ENCODE results near the gene KCTD12.

DNA sequence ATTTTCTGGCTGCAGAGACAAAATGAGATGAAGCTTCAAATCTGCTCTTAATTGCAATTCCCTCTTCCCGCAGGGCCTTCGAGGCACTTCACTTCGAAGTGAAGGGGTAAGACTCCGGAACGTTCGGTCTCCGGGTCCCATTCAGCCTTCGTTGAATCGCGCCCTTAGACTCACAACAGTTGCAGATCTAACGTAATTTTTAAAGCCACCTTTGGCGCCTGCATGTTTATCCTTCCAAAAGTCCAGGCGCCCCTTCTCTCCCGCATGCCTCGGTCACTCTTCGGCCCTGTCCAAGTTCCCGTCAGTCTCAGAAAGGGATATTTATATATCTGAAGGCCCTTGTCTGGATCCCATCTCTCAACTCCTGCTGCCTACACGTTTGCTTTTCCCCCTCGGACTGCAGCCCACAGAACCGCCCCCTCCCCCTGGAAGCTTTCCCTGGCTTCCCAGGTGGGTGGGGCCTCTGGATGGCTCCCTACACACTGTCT, 915 bp upstream of the KCTD12 start:
- TF ChIP-seq, protein P1, sequence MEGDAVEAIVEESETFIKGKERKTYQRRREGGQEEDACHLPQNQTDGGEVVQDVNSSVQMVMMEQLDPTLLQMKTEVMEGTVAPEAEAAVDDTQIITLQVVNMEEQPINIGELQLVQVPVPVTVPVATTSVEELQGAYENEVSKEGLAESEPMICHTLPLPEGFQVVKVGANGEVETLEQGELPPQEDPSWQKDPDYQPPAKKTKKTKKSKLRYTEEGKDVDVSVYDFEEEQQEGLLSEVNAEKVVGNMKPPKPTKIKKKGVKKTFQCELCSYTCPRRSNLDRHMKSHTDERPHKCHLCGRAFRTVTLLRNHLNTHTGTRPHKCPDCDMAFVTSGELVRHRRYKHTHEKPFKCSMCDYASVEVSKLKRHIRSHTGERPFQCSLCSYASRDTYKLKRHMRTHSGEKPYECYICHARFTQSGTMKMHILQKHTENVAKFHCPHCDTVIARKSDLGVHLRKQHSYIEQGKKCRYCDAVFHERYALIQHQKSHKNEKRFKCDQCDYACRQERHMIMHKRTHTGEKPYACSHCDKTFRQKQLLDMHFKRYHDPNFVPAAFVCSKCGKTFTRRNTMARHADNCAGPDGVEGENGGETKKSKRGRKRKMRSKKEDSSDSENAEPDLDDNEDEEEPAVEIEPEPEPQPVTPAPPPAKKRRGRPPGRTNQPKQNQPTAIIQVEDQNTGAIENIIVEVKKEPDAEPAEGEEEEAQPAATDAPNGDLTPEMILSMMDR (IDR thresholded peaks at IDR 0.05): no peak
- TF ChIP-seq, protein P2, sequence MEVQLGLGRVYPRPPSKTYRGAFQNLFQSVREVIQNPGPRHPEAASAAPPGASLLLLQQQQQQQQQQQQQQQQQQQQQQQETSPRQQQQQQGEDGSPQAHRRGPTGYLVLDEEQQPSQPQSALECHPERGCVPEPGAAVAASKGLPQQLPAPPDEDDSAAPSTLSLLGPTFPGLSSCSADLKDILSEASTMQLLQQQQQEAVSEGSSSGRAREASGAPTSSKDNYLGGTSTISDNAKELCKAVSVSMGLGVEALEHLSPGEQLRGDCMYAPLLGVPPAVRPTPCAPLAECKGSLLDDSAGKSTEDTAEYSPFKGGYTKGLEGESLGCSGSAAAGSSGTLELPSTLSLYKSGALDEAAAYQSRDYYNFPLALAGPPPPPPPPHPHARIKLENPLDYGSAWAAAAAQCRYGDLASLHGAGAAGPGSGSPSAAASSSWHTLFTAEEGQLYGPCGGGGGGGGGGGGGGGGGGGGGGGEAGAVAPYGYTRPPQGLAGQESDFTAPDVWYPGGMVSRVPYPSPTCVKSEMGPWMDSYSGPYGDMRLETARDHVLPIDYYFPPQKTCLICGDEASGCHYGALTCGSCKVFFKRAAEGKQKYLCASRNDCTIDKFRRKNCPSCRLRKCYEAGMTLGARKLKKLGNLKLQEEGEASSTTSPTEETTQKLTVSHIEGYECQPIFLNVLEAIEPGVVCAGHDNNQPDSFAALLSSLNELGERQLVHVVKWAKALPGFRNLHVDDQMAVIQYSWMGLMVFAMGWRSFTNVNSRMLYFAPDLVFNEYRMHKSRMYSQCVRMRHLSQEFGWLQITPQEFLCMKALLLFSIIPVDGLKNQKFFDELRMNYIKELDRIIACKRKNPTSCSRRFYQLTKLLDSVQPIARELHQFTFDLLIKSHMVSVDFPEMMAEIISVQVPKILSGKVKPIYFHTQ (CRISPR knock-in tag; IDR thresholded peaks at IDR 0.05): no peak
- TF ChIP-seq ZBTB21 (CRISPR knock-in tag; IDR thresholded peaks at IDR 0.05; ENCODE audit: borderline replicate concordance): no peak
- TF ChIP-seq JAZF1 (CRISPR knock-in tag; IDR thresholded peaks at IDR 0.05): no peak
- no peak for TF ChIP-seq NR3C1 (CRISPR knock-in tag; conservative IDR thresholded peaks at IDR 0.05; ENCODE audit: low read depth)
- TF ChIP-seq, protein P3, sequence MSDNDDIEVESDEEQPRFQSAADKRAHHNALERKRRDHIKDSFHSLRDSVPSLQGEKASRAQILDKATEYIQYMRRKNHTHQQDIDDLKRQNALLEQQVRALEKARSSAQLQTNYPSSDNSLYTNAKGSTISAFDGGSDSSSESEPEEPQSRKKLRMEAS (CRISPR knock-in tag; IDR thresholded peaks at IDR 0.05): no peak; the same call in 1 of the 2 replicates
- TF ChIP-seq, protein P4, sequence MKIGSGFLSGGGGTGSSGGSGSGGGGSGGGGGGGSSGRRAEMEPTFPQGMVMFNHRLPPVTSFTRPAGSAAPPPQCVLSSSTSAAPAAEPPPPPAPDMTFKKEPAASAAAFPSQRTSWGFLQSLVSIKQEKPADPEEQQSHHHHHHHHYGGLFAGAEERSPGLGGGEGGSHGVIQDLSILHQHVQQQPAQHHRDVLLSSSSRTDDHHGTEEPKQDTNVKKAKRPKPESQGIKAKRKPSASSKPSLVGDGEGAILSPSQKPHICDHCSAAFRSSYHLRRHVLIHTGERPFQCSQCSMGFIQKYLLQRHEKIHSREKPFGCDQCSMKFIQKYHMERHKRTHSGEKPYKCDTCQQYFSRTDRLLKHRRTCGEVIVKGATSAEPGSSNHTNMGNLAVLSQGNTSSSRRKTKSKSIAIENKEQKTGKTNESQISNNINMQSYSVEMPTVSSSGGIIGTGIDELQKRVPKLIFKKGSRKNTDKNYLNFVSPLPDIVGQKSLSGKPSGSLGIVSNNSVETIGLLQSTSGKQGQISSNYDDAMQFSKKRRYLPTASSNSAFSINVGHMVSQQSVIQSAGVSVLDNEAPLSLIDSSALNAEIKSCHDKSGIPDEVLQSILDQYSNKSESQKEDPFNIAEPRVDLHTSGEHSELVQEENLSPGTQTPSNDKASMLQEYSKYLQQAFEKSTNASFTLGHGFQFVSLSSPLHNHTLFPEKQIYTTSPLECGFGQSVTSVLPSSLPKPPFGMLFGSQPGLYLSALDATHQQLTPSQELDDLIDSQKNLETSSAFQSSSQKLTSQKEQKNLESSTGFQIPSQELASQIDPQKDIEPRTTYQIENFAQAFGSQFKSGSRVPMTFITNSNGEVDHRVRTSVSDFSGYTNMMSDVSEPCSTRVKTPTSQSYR (CRISPR knock-in tag; IDR thresholded peaks at IDR 0.05): no peak
- TF ChIP-seq TP53 (CRISPR knock-in tag; IDR thresholded peaks at IDR 0.05): no peak
- no peak for TF ChIP-seq GABPB1 (CRISPR knock-in tag; IDR thresholded peaks at IDR 0.05)
- TF ChIP-seq ATF1 (CRISPR knock-in tag; IDR thresholded peaks at IDR 0.05): no peak

Data from WTC11 (cell line).